GM23248 (cell line): ENCODE measurements around the gene NUDT9. TPM values are rescaled to one million over a fixed set of nuclear protein-coding genes. Genes with fewer than 3 reads are reported as not detected.
"Not testable (repeated sequence)": the region's sequence is repeated elsewhere in the genome, so short reads cannot be mapped to it uniquely, and the experiment has no call there.

Experiments
- DNase-seq: peaks from one replicate; pipeline ENCODE4 v3.0.0-alpha.2; 2015
- H2AFZ ChIP-seq: fragments of 200-600 bp; sonication (generic); 2 replicates; pipeline ENCODE4 v1.6.1; 2016; ENCODE audit warnings: antibody characterized with exemption
- H3F3A ChIP-seq: fragments of 200-600 bp; sonication (generic); 2 replicates; pipeline ENCODE4 v1.6.1; 2016; ENCODE audit warnings: mild to moderate bottlenecking, antibody characterized with exemption, mixed run types; ENCODE audit not compliant: insufficient read depth
- H3K27ac ChIP-seq: fragments of 200-600 bp; sonication (generic); 2 replicates; pipeline ENCODE4 v1.5.1; 2016; ENCODE audit warnings: mild to moderate bottlenecking
- H3K27me3 ChIP-seq: fragments of 200-600 bp; sonication (generic); replicated peaks from 2 replicates; pipeline ENCODE4 v1.6.1; 2016; ENCODE audit warnings: mild to moderate bottlenecking; ENCODE audit not compliant: insufficient read depth
- H3K36me3 ChIP-seq: fragments of 200-600 bp; sonication (generic); 2 replicates; pipeline ENCODE4 v1.6.1; 2016; ENCODE audit warnings: low read depth, mild to moderate bottlenecking
- H3K4me1 ChIP-seq: fragments of 200-600 bp; sonication (generic); 2 replicates; pipeline ENCODE4 v1.6.1; 2016; ENCODE audit warnings: mild to moderate bottlenecking; ENCODE audit not compliant: insufficient read depth
- H3K4me2 ChIP-seq: fragments of 200-600 bp; sonication (generic); one replicate; pipeline ENCODE4 v1.6.1; 2016; ENCODE audit warnings: mild to moderate bottlenecking; ENCODE audit not compliant: unreplicated experiment
- H3K4me3 ChIP-seq: fragments of 200-600 bp; sonication (generic); 2 replicates; pipeline ENCODE4 v1.5.1; 2016; ENCODE audit warnings: mild to moderate bottlenecking
- H3K79me2 ChIP-seq: fragments of 200-600 bp; sonication (generic); 2 replicates; pipeline ENCODE4 v1.6.1; 2016; ENCODE audit warnings: mild to moderate bottlenecking; ENCODE audit not compliant: insufficient read depth
- H3K9ac ChIP-seq: fragments of 200-600 bp; sonication (generic); 2 replicates; pipeline ENCODE4 v1.6.1; 2016; ENCODE audit warnings: mild to moderate bottlenecking
- H3K9me2 ChIP-seq: fragments of 200-600 bp; sonication (generic); 2 replicates; pipeline ENCODE4 v1.6.1; 2016; ENCODE audit warnings: mixed run types, mild to moderate bottlenecking, moderate library complexity; ENCODE audit not compliant: insufficient read depth
- H3K9me3 ChIP-seq: fragments of 200-600 bp; sonication (generic); one replicate; pipeline ENCODE4 v1.6.1; 2017; ENCODE audit warnings: low read depth
- H4K20me1 ChIP-seq: fragments of 200-600 bp; sonication (generic); 2 replicates; pipeline ENCODE4 v1.6.0; 2016; ENCODE audit not compliant: insufficient read depth
- EZH2 ChIP-seq: fragments of 200-600 bp; sonication (generic); IDR thresholded peaks from 2 replicates; pipeline ENCODE4 v1.6.1; 2018; ENCODE audit warnings: antibody characterized with exemption, mild to moderate bottlenecking; ENCODE audit not compliant: insufficient read depth, poor library complexity, severe bottlenecking
- EZH2phosphoT487 ChIP-seq: fragments of 200-600 bp; sonication (generic); IDR thresholded peaks from 2 replicates; pipeline ENCODE4 v1.6.1; 2018; ENCODE audit warnings: antibody characterized with exemption, moderate library complexity, mild to moderate bottlenecking, low read depth; ENCODE audit not compliant: insufficient read depth
- WGBS, 2 experiments: methylation state at CpG; one replicate each; pipeline ENCODE4 v1.1.6; 2015 to 2017; ENCODE audit warnings: low lambda C conversion rate in 2 of 2, low coverage in 1 of 2; ENCODE audit errors: missing lambda C conversion rate in 2 of 2; 5-methylcytosine and 5-hydroxymethylcytosine counted together
- in situ Hi-C: fragments of 300-500 bp; cut with MboI; formaldehyde crosslinking; loops from 2 replicates; pipeline ENCODE4 v1.15.0; 2020
- polyA plus RNA-seq: library from polyadenylated mRNA; unstranded; fragments of >200 nt; fragmentation: Nextera tagmentation; extraction: Ambion mirVana; gene quantifications from 2 replicates; pipeline ENCODE4 v1.2.1, GENCODE V29; 2016
- total RNA-seq: library from RNA; depleted of rRNA; stranded (reverse); fragments of >200 nt; shearing (Covaris generic); gene quantifications from 2 replicates; pipeline ENCODE4 v1.2.3, GENCODE V29; 2014

Gene NUDT9
- total and polyA plus RNA-seq, 2 experiments from 2014 or later: 11.2 to 34.8 TPM

DNA sequence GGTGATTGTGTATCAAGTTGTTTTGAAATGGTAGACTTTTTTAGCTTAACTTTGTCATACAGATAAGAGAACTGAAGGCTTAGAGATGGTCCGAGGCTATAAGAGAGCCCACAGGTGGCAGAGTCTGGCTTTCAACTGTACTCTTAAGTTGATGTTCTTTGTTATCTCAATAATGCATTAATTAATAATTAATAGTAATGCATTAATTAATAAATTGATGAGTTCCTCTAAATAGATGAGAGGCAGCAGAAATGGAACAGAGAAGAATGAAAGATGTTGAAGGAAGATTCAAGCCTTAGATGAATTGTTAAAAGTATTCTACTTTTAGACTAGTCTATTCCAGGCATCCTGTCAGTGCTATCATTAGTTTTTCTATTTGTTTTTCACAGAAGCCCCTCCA lies 22.4 kb downstream of the NUDT9 start:
- Histone ChIP-seq H3K4me3 (no peak overlapping the region), H3F3A (no peaks in the 10 kb centered on the region), H3K9me2 (no peaks in the 10 kb centered on the region), H2AFZ (no peak overlapping the region), H3K4me2 (no peak overlapping the region), H3K36me3 (peaks cover 16% of the 10 kb centered on the region), H3K27me3 (no peaks in the 10 kb centered on the region), H3K79me2 (no peaks in the 10 kb centered on the region), H4K20me1 (no peaks in the 10 kb centered on the region), H3K27ac (no peak overlapping the region), H3K4me1 (no peaks in the 10 kb centered on the region), H3K9me3 (no peaks in the 10 kb centered on the region), H3K9ac (no peak overlapping the region)
- DNase-seq: no peak
- in situ Hi-C loops: no loop called here
- no peak for TF ChIP-seq EZH2phosphoT487
- TF ChIP-seq EZH2: no peak
- 100% methylated on average over 1 of the region's 1 CpG for WGBS, 2 experiments

DNA sequence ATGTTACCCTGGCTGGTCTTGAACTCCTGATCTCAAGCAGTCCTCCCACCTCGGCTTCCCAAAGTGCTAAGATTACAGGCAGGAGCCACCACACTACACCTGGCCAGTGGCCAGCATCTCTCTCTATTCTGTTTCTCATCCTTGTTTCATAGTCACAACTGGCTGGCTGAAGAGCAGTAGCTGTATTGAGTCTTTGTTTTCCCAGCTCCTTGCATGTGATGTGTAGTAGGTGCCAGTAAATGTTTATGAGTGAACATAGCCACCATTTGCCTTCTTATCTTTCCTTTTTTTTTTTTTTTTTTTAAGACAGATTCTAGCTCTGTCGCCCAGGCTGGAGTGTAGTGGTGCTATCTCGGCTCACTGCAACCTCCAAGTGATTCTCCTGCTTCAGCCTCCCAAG lies 23.6 kb downstream of the NUDT9 start:
- 66 to 80% methylated on average over 3 of the region's 3 CpGs for WGBS, 2 experiments

DNA sequence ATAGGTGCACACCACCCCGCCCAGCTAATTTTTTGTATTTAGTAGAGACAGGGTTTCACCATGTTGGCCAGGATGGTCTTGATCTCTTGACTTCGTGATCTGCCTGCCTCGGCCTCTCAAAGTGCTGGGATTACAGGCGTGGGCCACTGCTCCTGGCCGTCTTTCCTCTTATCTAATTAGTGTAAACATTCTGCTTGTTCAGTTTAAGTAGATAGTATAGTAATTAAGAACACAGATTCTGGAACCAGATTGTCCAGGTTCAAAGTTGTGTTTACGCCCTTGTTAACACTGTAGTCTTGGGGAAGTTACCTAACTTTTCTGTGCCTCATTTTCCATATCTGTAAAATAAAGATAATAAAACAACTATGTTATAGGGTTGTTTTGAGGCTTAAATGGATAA lies 24.0 kb downstream of the NUDT9 start:
- H3K9ac ChIP-seq, H3K79me2 ChIP-seq, H3K4me3 ChIP-seq, H2AFZ ChIP-seq, H3K9me2 ChIP-seq, H3K9me3 ChIP-seq, H3K4me1 ChIP-seq, H4K20me1 ChIP-seq, H3F3A ChIP-seq, H3K4me2 ChIP-seq, H3K27ac ChIP-seq, H3K27me3 ChIP-seq, in situ Hi-C loops, DNase-seq: not testable (repeated sequence)
- H3K36me3 ChIP-seq: peaks cover 23% of the 10 kb centered on the region
- WGBS, 2 experiments: 84 to 87% methylated on average over 6 of the region's 6 CpGs

More for the DNA sequence above, 23.6 kb downstream of the NUDT9 start:
- Histone ChIP-seq H3K36me3 (peaks cover 19% of the 10 kb centered on the region), H3K9me2 (no peaks in the 10 kb centered on the region), H3K27ac (no peak overlapping the region), H2AFZ (no peak overlapping the region), H3F3A (no peaks in the 10 kb centered on the region), H3K4me1 (no peaks in the 10 kb centered on the region), H3K4me2 (no peak overlapping the region), H3K27me3 (no peaks in the 10 kb centered on the region), H4K20me1 (no peaks in the 10 kb centered on the region), H3K9ac (no peak overlapping the region), H3K79me2 (no peaks in the 10 kb centered on the region), H3K4me3 (no peak overlapping the region), H3K9me3 (no peaks in the 10 kb centered on the region)
- in situ Hi-C loops: no loop called here
- no peak for TF ChIP-seq EZH2phosphoT487
- no peak for TF ChIP-seq EZH2
- DNase-seq: no peak

DNA sequence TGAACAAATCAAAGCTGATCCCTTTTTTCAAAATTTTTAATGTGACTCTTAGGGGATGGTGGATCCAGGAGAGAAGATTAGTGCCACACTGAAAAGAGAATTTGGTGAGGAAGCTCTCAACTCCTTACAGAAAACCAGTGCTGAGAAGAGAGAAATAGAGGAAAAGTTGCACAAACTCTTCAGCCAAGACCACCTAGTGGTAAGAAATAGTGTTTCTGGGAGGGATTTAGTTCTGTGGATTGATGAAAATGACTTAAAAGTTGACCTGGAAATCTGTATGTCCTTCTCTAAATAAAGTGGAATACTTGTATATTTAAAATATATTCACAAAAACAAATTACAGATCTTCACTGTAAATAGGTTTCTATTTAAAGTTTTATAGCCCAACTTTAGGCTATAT lies 29.2 kb downstream of the NUDT9 start:
- Histone ChIP-seq H3K36me3 (peaks cover 23% of the 10 kb centered on the region), H4K20me1 (no peaks in the 10 kb centered on the region), H3K27me3 (no peaks in the 10 kb centered on the region), H3K4me2 (no peak overlapping the region), H3K9me2 (no peaks in the 10 kb centered on the region), H3K9ac (no peak overlapping the region), H3K79me2 (no peaks in the 10 kb centered on the region), H3K4me3 (no peak overlapping the region), H3K9me3 (no peaks in the 10 kb centered on the region), H3F3A (no peaks in the 10 kb centered on the region), H3K4me1 (no peaks in the 10 kb centered on the region), H2AFZ (no peak overlapping the region), H3K27ac (no peak overlapping the region)
- in situ Hi-C loops: loop anchor here (25.0 kb wide), 1 partner anchor 314 kb away; no protein-coding TSS in a partner anchor
- TF ChIP-seq EZH2 (no peak), EZH2phosphoT487 (no peak)
- DNase-seq: no peak

DNA sequence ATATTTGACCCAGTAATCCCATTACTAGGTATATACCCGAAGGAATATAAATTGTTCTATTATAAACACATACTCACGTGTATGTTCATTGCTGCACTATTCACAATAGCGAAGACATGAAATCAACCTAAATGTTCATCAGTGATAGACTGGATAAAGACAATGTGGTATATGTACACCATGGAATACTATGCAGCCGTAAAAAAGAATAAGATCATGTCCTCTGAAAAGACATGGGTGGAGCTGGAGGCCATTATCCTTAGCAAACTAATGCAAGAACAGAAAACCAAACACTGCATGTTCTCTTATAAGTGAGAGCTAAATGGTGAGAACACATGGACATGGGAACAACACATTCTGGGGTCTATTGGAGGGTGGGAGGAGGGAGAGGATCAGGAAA lies 36.5 kb downstream of the NUDT9 start:
- in situ Hi-C loops: loop anchor here (25.0 kb wide), 1 partner anchor 322 kb away; no protein-coding TSS in a partner anchor
- no peak overlapping the region for H3K27ac ChIP-seq

More for the DNA sequence above, 36.5 kb downstream of the NUDT9 start:
- Histone ChIP-seq H3K4me1 (peaks cover 9% of the 10 kb centered on the region; the same call in 1 of the 2 replicates), H3K9me2 (no peaks in the 10 kb centered on the region), H3K4me2 (no peak overlapping the region), H3K9me3 (no peaks in the 10 kb centered on the region), H3K4me3 (no peak overlapping the region), H3K27me3 (no peaks in the 10 kb centered on the region), H3K79me2 (no peaks in the 10 kb centered on the region), H3F3A (peaks cover 10% of the 10 kb centered on the region; the same call in 1 of the 2 replicates), H4K20me1 (no peaks in the 10 kb centered on the region), H3K9ac (no peak overlapping the region), H3K36me3 (peaks cover 18% of the 10 kb centered on the region; the same call in 1 of the 2 replicates), H2AFZ (no peak overlapping the region)
- TF ChIP-seq EZH2: no peak
- no peak for TF ChIP-seq EZH2phosphoT487
- DNase-seq: no peak
- 97% methylated on average over 4 of the region's 4 CpGs for WGBS, 2 experiments
